Measurements from ENCODE around the gene G2E3. TPM values are rescaled to one million over a fixed set of nuclear protein-coding genes. Genes with fewer than 3 reads are reported as not detected.

Gene G2E3
- total RNA-seq, 1 donor from 2014 or later: 11.8 TPM

DNA sequence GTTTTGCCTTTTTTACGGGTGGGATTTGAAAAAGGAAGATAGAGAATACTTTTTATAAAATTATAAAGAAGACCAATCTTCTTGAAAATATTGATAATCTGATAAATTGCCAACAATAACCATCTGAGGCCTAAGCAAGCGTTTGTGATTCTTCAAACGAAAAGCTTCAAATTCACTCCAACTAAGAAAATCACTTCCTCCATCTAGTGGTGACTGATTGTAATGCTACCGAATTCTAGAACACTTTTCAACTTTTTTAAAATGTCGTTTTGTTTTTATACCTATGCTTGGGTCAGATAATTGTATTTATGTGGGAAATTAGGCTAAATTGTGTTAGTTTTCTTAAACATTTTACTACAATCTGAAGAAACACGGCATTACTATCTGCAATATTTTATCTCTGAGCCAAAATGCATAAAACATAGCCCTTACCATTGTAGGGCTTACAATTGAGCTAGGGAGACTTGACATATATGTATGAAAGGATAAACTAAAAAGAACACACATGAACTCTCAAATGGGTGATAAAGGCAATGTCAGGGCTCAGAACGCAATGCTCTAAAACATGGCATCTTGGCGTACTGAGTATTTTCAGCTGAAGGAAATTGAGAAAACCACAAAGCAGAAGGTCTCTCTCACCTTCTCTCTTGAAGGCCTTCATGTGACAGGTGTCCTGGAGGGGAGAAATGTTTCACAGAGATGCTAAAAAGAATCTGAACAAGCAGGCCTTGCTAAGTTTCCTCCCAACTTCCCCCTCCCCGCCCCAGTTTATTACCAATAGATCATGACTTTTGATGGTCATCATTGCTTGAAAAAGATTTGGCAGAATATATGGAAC lies 36.8 kb upstream of the G2E3 start:
- Histone ChIP-seq H3K27me3 (ENCODE audit: control insufficient read depth, insufficient read depth, low read length) (no peaks in the 10 kb centered on the region), H3K4me3 (ENCODE audit: low read depth, low read length) (no peak overlapping the region), H3K36me3 (ENCODE audit: control insufficient read depth, insufficient read depth, low read length) (no peaks in the 10 kb centered on the region)
- FAIRE-seq (no peak), DNase-seq (ENCODE audit: low read depth) (peak; percentile 47)
- TF ChIP-seq, protein P1, sequence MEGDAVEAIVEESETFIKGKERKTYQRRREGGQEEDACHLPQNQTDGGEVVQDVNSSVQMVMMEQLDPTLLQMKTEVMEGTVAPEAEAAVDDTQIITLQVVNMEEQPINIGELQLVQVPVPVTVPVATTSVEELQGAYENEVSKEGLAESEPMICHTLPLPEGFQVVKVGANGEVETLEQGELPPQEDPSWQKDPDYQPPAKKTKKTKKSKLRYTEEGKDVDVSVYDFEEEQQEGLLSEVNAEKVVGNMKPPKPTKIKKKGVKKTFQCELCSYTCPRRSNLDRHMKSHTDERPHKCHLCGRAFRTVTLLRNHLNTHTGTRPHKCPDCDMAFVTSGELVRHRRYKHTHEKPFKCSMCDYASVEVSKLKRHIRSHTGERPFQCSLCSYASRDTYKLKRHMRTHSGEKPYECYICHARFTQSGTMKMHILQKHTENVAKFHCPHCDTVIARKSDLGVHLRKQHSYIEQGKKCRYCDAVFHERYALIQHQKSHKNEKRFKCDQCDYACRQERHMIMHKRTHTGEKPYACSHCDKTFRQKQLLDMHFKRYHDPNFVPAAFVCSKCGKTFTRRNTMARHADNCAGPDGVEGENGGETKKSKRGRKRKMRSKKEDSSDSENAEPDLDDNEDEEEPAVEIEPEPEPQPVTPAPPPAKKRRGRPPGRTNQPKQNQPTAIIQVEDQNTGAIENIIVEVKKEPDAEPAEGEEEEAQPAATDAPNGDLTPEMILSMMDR (IDR thresholded peaks at IDR 0.05; ENCODE audit: insufficient read depth, low read length, severe bottlenecking): peak; percentile 59

DNA sequence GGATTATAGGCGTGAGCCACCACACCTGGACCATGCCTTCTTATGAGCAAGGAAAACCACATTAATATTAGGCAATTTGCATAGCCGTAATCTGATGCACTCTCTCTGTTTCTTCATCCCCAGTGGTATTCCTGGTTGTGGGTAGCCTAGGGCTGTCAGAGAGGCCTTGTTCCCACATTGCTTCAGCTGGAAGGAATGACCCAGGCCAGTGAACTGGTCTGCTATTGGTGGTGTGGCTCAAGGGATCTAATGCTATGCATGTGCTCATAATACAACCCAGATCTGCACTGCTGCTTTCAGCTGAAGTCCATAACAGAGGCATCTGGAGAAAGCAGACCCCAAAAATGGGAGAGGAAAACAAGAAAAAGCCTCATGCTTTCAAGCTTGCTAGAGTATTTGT lies 33.1 kb upstream of the G2E3 start:
- Histone ChIP-seq H3K36me3 (ENCODE audit: control insufficient read depth, insufficient read depth, low read length) (no peaks in the 10 kb centered on the region), H3K4me3 (ENCODE audit: low read depth, low read length) (no peak overlapping the region), H3K27me3 (ENCODE audit: control insufficient read depth, insufficient read depth, low read length) (no peaks in the 10 kb centered on the region)
- TF ChIP-seq, protein P1 (IDR thresholded peaks at IDR 0.05; ENCODE audit: insufficient read depth, low read length, severe bottlenecking): no peak
- DNase-seq (ENCODE audit: low read depth): peak; percentile 13
- no peak for FAIRE-seq

DNA sequence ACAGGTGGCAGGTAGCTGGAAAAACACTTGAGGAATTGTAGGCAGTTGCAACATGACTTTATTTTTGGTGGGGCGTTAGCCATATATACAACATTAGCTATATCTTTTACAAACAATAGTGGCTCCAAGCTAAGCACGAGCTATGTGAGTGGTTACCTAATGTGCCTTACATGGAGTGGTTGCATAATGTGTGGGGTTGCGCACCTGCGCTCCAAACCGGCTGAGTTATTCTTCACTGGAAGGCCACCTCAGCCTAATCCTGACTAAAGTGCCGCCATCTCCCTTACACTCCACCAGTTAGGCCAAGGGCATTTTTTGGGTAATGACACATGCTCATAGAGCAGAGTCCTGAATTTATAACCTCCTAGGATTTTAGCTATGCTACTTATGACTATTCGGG lies 31.8 kb upstream of the G2E3 start:
- Histone ChIP-seq H3K36me3 (ENCODE audit: control insufficient read depth, insufficient read depth, low read length) (no peaks in the 10 kb centered on the region), H3K27me3 (ENCODE audit: control insufficient read depth, insufficient read depth, low read length) (no peaks in the 10 kb centered on the region), H3K4me3 (ENCODE audit: low read depth, low read length) (no peak overlapping the region)
- DNase-seq (ENCODE audit: low read depth): no peak
- TF ChIP-seq, protein P1 (IDR thresholded peaks at IDR 0.05; ENCODE audit: insufficient read depth, low read length, severe bottlenecking): no peak
- FAIRE-seq: no peak

DNA sequence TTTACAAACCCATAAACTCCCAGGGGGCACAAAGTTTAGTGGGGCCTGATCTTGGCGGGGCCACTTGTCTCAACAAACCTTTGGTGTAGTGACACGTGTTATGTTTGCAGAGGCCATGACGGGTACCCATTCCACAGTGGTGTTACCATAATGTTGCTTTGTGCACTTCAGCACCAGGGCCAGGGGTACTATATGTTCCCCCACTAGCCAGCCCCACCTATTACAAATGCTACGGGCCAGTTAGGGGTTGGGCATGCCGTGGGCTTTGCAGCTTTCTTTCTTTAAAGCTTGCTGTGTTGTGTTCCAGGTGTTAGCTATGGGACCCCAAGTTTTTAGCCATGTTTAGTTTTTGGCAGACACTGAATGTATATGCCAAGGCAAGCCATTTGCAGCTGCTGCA lies 30.8 kb upstream of the G2E3 start:
- Histone ChIP-seq H3K36me3 (ENCODE audit: control insufficient read depth, insufficient read depth, low read length) (no peaks in the 10 kb centered on the region), H3K4me3 (ENCODE audit: low read depth, low read length) (no peak overlapping the region), H3K27me3 (ENCODE audit: control insufficient read depth, insufficient read depth, low read length) (no peaks in the 10 kb centered on the region)
- TF ChIP-seq, protein P1 (IDR thresholded peaks at IDR 0.05; ENCODE audit: insufficient read depth, low read length, severe bottlenecking): no peak
- no peak for DNase-seq (ENCODE audit: low read depth)
- no peak for FAIRE-seq

DNA sequence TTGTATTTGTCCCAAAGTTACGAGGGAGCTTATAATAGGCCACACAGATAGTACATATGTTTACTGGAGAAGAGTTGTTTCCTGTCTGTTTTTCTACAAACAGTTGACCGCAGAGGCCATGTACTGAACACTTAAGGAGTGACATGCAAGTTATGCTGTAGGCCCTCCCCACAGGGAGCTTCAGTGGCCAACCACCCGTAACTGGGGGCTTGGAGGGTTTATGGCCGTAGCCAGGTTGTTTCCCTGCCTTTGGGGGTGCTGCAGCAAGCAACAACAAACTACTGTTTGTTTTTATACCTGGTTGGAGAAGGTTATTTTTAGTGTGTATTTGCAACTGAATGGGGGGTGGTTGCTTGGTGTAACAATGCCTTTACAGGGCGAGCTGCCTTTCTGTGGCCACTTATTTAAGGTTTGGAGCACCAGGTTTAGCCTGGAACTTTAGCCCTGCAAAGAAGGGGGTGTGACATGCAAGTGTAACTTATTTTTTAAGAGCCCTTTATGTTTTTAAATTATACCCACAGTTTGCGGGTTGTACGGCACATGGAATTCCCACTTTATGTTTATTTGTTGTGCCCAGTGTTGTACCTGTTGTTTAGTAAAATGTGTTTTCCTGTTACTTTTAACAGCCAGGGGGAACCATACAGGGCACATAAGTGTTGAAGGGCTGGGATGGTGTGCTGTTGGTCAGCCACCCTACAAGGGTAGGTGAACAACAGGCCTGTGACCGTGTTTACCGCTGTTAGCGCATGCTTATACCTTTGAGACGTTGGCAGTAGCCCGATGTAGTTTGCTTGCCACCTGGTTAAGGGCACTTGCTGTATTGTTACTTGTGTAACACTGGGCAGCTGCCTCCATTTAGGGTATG lies 29.9 kb upstream of the G2E3 start:
- H3K36me3 ChIP-seq (ENCODE audit: control insufficient read depth, insufficient read depth, low read length): no peaks in the 10 kb centered on the region
- FAIRE-seq: no peak
- TF ChIP-seq, protein P1 (IDR thresholded peaks at IDR 0.05; ENCODE audit: insufficient read depth, low read length, severe bottlenecking): no peak
- no peak overlapping the region for H3K4me3 ChIP-seq (ENCODE audit: low read depth, low read length)
- no peak for DNase-seq (ENCODE audit: low read depth)
- H3K27me3 ChIP-seq (ENCODE audit: control insufficient read depth, insufficient read depth, low read length): no peaks in the 10 kb centered on the region

Measured in bronchial epithelial cell (primary cell).